PC-3 (cell line): ENCODE measurements around the gene UBASH3B.

Source experiments
- EZH2phosphoT487 ChIP-seq: fragments of 300-600 bp; sonication (generic); IDR thresholded peaks from 2 replicates; pipeline ENCODE4 v1.6.1; 2018; ENCODE audit warnings: mild to moderate bottlenecking, antibody characterized with exemption, low read length, borderline replicate concordance
- TF ChIP-seq, protein P1 (sequence below): fragments of 300-600 bp; sonication (generic); conservative IDR thresholded peaks from 2 replicates; pipeline ENCODE4 v1.5.1; 2017; ENCODE audit warnings: antibody characterized with exemption, low read depth, mild to moderate bottlenecking, low read length

DNA sequence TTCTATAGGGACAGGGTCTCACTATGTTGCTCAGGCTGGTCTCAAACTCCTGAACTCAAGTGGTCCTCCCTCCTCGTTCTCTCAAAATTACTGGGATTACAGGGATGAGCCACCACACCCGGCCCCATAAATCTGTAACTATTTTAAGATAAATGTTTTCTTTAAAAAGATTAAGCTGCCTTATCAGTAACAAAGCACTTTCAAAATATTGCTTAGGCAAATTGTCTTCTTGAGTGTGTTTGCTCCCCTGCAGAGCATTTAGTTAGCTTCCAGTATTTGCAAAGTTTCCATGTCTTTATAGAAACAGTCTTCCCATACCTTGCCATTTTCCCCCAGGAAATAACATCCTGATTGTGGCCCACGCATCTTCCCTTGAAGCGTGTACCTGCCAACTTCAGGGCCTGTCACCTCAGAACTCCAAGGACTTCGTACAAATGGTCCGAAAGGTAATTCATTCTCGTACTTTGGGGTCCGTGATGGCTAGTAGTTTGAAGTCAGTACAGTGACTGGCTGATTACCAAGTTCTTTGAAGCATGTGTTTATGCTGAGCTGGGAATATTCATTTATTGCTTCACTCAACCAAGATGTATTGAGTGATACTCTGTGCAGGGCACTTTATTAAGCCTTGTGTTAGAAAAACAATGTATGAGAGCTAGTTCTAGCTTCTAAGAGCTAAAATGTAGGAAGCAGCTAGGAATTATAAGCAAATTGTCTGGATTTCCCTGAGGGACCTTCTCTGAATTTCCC, 152.4 kb downstream of the UBASH3B start:
- no peak for TF ChIP-seq EZH2phosphoT487
- TF ChIP-seq, protein P1, sequence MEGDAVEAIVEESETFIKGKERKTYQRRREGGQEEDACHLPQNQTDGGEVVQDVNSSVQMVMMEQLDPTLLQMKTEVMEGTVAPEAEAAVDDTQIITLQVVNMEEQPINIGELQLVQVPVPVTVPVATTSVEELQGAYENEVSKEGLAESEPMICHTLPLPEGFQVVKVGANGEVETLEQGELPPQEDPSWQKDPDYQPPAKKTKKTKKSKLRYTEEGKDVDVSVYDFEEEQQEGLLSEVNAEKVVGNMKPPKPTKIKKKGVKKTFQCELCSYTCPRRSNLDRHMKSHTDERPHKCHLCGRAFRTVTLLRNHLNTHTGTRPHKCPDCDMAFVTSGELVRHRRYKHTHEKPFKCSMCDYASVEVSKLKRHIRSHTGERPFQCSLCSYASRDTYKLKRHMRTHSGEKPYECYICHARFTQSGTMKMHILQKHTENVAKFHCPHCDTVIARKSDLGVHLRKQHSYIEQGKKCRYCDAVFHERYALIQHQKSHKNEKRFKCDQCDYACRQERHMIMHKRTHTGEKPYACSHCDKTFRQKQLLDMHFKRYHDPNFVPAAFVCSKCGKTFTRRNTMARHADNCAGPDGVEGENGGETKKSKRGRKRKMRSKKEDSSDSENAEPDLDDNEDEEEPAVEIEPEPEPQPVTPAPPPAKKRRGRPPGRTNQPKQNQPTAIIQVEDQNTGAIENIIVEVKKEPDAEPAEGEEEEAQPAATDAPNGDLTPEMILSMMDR = no peak
